Muscle of arm (tissue), 12 donors: ENCODE data around the gene DLX1. TPM values are rescaled to one million over a fixed set of nuclear protein-coding genes. Genes with fewer than 3 reads are reported as not detected.

ENCODE experiments used
- DNase-seq: peaks from one replicate; pipeline ENCODE4 v3.0.0-alpha.2; 2013
- polyA plus RNA-seq, 12 donors: library from polyadenylated mRNA; unstranded; fragments of 120-200 nt; gene quantifications; one replicate each; pipeline ENCODE4 v1.2.1, GENCODE V29; 2013; ENCODE audit not compliant: insufficient read length in 12 of 12

Gene DLX1
- polyA plus RNA-seq, 12 donors: 0.10 to 1.3 (median 0.22) TPM; not detected in 3

GRCh38 chr2:172098287-172098649 lies 13.0 kb downstream of the DLX1 start:
- no peak for DNase-seq

- peak; percentile 21 for DNase-seq
These were observed 13.6 kb downstream of the DLX1 start for GRCh38 chr2:172098650-172099471.

- DNase-seq: no peak
These were observed 14.3 kb downstream of the DLX1 start for GRCh38 chr2:172099472-172100079.

GRCh38 chr2:172100080-172100934 lies 15.0 kb downstream of the DLX1 start:
- DNase-seq: no peak

GRCh38 chr2:172100935-172101820 lies 15.9 kb downstream of the DLX1 start:
- no peak for DNase-seq

- DNase-seq: no peak
These were observed 16.6 kb downstream of the DLX1 start for GRCh38 chr2:172101821-172102390.

GRCh38 chr2:172102391-172103359 lies 17.4 kb downstream of the DLX1 start, which contains the start of gene DLX2:
Gene DLX2, minus strand, starts transcription at chr2:172102900. Its CDS starts 362 bp downstream, at chr2:172102538.
- peak; percentile 81 for DNase-seq

- peak; percentile 88 for DNase-seq
These were observed 18.4 kb downstream of the DLX1 start for GRCh38 chr2:172103471-172104272.

GRCh38 chr2:172105471-172106107 lies 20.3 kb downstream of the DLX1 start:
- no peak for DNase-seq

- DNase-seq: no peak
These were observed 21.0 kb downstream of the DLX1 start for GRCh38 chr2:172106108-172106961.

- no peak for DNase-seq
These were observed 22.6 kb downstream of the DLX1 start for GRCh38 chr2:172107690-172108586.

- no peak for DNase-seq
These were observed 23.3 kb downstream of the DLX1 start for GRCh38 chr2:172108587-172108930.

GRCh38 chr2:172109256-172109987 lies 24.1 kb downstream of the DLX1 start:
- DNase-seq: no peak

- no peak for DNase-seq
These were observed 24.9 kb downstream of the DLX1 start for GRCh38 chr2:172109988-172110811.

GRCh38 chr2:172113617-172114016 lies 28.3 kb downstream of the DLX1 start:
- DNase-seq: no peak
